ENCODE results near the gene THOC5.
"Not testable (repeated sequence)": the region's sequence is repeated elsewhere in the genome, so short reads cannot be mapped to it uniquely, and the experiment has no call there.

DNA sequence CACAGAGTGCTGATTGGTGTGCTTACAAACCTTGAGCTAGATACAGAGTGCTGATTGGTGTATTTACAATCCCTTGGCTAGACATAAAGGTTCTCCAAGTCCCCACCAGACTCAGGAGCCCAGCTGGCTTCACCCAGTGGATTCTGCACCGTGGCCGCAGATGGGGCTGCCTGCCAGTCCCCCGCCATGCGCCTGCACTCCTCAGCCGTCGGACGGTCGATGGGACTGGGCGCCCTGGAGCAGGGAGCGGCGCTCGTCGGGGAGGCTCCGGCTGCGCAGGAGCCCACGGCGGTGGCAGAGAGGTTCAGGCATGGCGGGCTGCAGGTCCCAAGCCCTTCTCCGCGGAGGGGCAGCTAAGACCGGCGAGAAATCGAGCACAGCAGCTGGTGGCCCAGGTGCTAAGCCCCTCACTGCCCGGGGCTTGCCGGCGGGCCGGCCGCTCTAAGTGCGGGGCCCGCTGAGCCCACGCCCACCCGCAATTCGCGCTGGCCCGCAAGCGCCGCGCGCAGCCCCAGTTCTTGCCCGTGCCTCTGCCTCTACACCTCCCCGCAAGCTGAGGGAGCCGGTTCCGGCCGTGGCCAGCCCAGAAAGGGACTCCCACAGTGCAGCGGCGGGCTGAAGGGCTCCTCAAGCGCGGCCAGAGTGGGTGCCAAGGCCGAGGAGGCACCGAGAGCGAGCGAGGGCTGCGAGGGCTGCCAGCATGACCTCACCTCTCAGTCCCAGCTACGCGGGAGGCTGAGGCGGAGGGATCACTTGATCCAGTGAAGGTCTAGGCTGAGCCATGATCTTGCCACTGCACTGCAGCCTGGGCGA lies 44.5 kb upstream of the THOC5 start:
- not testable (repeated sequence) for TF ChIP-seq POLR2A (IDR thresholded peaks at IDR 0.05; ENCODE audit: low read length); GATA1 (IDR thresholded peaks at IDR 0.05; ENCODE audit: low read depth, low read length)

All from erythroblast (primary cell).